HFFc6 (cell line): ENCODE measurements around the gene ATP2B3. TPM values are rescaled to one million over a fixed set of nuclear protein-coding genes. Genes with fewer than 3 reads are reported as not detected.

Experiments
- DNase-seq: peaks from one replicate; pipeline ENCODE4 v3.0.0-alpha.2; 2018
- H3K27ac Mint-ChIP-seq: 2 replicates; pipeline ENCODE4 v1.8.0; 2020; ENCODE audit warnings: mild to moderate bottlenecking, mixed read lengths
- H3K27me3 Mint-ChIP-seq: 2 replicates; pipeline ENCODE4 v1.8.0; 2021; ENCODE audit warnings: mild to moderate bottlenecking, moderate library complexity, mixed read lengths; ENCODE audit not compliant: insufficient read depth
- H3K36me3 Mint-ChIP-seq: 2 replicates; pipeline ENCODE4 v1.8.0; 2021; ENCODE audit warnings: low read depth, mixed read lengths
- H3K4me1 Mint-ChIP-seq: 2 replicates; pipeline ENCODE4 v1.8.0; 2020; ENCODE audit warnings: low read depth, mixed read lengths
- H3K4me3 Mint-ChIP-seq: 2 replicates; pipeline ENCODE4 v1.8.0; 2020; ENCODE audit warnings: mild to moderate bottlenecking, moderate library complexity, mixed read lengths
- H3K9me3 Mint-ChIP-seq: 2 replicates; pipeline ENCODE4 v1.8.0; 2020; ENCODE audit warnings: mild to moderate bottlenecking, mixed read lengths
- CTCF ChIP-seq: fragments of 200-600 bp; sonication (generic); IDR thresholded peaks from 2 replicates; pipeline ENCODE4 v1.5.0; 2021; ENCODE audit warnings: antibody characterized with exemption, mild to moderate bottlenecking
- total RNA-seq, 6 experiments: library from RNA; stranded (reverse); fragmentation: NEBNext Ultra II Directional; extraction: Animal tissue kit (Norgen Biotek cat#: 25700); gene quantifications; 2 replicates in 1 of 6; 3 replicates in 5 of 6; pipeline ENCODE4 v1.2.3, GENCODE V29; 2021

ATP2B3 gene
- total RNA-seq, 6 experiments from 2014 or later = not detected

GRCh38 chrX:153494061-153494460, 23.4 kb upstream of the ATP2B3 start:
- Mint-ChIP-seq H3K9me3 (no peaks in the 10 kb centered on the region), H3K4me1 (peaks cover 11% of the 10 kb centered on the region), H3K27ac (peak overlapping the region; percentile 79), H3K36me3 (no peaks in the 10 kb centered on the region), H3K4me3 (peak overlapping the region; percentile 98), H3K27me3 (peaks cover 2% of the 10 kb centered on the region; the same call in 1 of the 2 replicates)
- DNase-seq = no peak
- no peak for TF ChIP-seq CTCF

- Mint-ChIP-seq H3K27ac (peak within 1 kb of the TSS; percentile 90), H3K4me3 (peak within 1 kb of the TSS; percentile 98), H3K27me3 (peaks cover 2% of the 10 kb centered on the region; the same call in 1 of the 2 replicates), H3K36me3 (no peaks in the 10 kb centered on the region), H3K4me1 (peaks cover 11% of the 10 kb centered on the region), H3K9me3 (no peaks in the 10 kb centered on the region)
- DNase-seq = peak; percentile 49
- peak; percentile 67 for TF ChIP-seq CTCF
Observed at GRCh38 chrX:153494541-153495361, 22.7 kb upstream of the ATP2B3 start, which contains the start of gene BGN. BGN (plus strand) TSS chrX:153494980; CDS start chrX:153504632, 9,652 bp downstream.

GRCh38 chrX:153495362-153495751, 22.1 kb upstream of the ATP2B3 start:
- H3K27ac Mint-ChIP-seq = peak overlapping the region; percentile 90
- peak; percentile 46 for DNase-seq
- H3K36me3 Mint-ChIP-seq = no peaks in the 10 kb centered on the region
- no peaks in the 10 kb centered on the region for H3K9me3 Mint-ChIP-seq
- H3K4me1 Mint-ChIP-seq = peaks cover 11% of the 10 kb centered on the region
- 0 out of 2 replicates have a peak, but pooled peaks have one; percentile 4 for TF ChIP-seq CTCF
- peaks cover 2% of the 10 kb centered on the region; the same call in 1 of the 2 replicates for H3K27me3 Mint-ChIP-seq
- peak overlapping the region; percentile 98 for H3K4me3 Mint-ChIP-seq

- H3K9me3 Mint-ChIP-seq = no peaks in the 10 kb centered on the region
- H3K27ac Mint-ChIP-seq = peak overlapping the region; percentile 90; the same call in 1 of the 2 replicates
- H3K36me3 Mint-ChIP-seq = no peaks in the 10 kb centered on the region; the same call in 1 of the 2 replicates
- H3K4me1 Mint-ChIP-seq = peaks cover 16% of the 10 kb centered on the region
- DNase-seq = no peak
- peak overlapping the region; percentile 98 for H3K4me3 Mint-ChIP-seq
- H3K27me3 Mint-ChIP-seq = peaks cover 2% of the 10 kb centered on the region; the same call in 1 of the 2 replicates
- peak; percentile 34 for TF ChIP-seq CTCF
Observed at GRCh38 chrX:153495903-153496589, 21.4 kb upstream of the ATP2B3 start.

- no peak for DNase-seq
- Mint-ChIP-seq H3K4me3 (peak overlapping the region; percentile 98), H3K27ac (no peak overlapping the region), H3K27me3 (peaks cover 2% of the 10 kb centered on the region; the same call in 1 of the 2 replicates), H3K9me3 (no peaks in the 10 kb centered on the region), H3K36me3 (no peaks in the 10 kb centered on the region; the same call in 1 of the 2 replicates), H3K4me1 (peaks cover 16% of the 10 kb centered on the region)
- TF ChIP-seq CTCF = 0 out of 2 replicates have a peak, but pooled peaks have one; percentile 16
Observed at GRCh38 chrX:153496590-153496959, 20.9 kb upstream of the ATP2B3 start.
